HG02852 (cell line): ENCODE data around the gene PAK4.

Experiments
- ATAC-seq: cut with Tn5 transposase; IDR thresholded peaks from one replicate; pipeline ENCODE4 v1.9.1; 2021; ENCODE audit warnings: mild to moderate bottlenecking, moderate library complexity; ENCODE audit not compliant: unreplicated experiment

PAK4 gene

DNA sequence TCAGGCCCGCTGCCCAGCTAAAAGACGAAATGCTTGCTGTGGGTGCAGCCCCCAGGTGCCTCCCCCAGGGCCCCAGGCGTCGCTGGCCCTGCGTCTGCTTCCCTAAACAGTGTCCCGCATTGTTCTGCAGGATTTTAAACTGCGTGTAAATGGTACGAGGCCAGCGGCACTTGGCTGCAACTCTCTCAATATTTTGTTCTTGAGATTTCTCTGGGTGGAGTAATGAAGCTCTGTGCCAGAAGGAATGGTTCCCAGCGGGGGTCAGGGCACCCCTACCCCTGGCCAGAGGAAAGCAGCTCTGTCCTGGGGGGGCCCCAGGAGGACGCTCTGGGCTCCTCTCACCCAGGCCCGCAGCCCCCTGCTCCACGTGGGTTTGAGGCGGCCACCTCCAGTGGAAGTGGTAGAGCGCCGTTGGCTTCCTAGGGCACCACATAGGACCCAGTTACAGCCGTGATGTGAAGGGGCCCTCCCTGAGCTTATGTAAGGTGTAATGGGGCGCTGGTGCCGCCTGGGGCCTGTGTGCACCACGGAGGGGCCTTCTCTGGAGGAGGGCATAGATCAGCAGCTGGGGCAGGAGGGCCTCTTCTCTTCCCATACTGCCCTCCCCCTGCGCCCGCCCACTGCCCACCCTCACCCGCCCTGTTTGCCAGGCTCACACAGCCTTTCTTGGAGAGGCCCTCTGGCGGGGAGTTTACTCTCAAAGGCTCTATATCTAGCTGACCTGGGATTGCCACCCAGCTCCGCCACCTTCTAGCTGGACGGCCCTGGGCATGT lies 19.8 kb downstream of the PAK4 start:
- ATAC-seq: no peak

DNA sequence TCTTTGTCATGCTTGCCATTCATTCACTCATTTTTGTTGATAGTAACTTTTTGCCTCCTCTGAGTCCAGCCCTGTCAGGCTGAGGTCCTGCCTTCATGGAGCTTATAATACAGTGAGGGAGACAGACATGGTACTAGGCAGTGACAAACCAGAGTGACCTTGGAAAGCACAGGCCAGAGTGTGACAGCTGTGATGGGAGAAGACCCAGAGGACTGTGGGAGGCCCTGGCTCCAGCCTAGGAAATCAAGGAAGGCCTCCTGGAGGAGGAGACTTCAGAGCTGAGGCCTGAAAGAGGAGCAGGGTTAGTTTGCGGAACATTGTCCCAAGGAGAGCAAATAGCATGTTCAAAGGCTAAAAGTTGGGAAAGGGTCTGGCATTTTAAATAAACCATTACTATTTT lies 20.5 kb downstream of the PAK4 start:
- no peak for ATAC-seq

- no peak for ATAC-seq
These were observed 21.3 kb downstream of the PAK4 start for GRCh38 chr19:39146686-39147450.

DNA sequence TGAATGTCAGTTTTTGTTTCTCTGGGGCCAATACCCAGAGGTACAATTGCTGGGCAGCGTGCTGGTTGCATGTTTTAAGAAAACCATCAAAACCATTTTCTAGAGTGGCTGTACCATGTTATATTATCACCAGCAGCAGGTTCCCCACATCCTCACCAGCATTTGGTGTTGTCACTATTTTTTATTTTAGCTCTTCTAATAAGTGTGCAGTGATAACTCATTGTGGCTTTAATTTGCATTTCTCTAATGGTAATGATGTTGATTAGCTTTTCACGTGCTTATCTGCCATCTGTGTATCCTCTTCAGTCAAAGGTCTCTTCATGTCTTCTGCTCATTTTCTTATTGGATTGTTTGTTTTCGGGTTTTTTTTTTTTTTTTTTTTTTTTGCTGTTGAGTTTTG lies 21.9 kb downstream of the PAK4 start:
- no peak for ATAC-seq

DNA sequence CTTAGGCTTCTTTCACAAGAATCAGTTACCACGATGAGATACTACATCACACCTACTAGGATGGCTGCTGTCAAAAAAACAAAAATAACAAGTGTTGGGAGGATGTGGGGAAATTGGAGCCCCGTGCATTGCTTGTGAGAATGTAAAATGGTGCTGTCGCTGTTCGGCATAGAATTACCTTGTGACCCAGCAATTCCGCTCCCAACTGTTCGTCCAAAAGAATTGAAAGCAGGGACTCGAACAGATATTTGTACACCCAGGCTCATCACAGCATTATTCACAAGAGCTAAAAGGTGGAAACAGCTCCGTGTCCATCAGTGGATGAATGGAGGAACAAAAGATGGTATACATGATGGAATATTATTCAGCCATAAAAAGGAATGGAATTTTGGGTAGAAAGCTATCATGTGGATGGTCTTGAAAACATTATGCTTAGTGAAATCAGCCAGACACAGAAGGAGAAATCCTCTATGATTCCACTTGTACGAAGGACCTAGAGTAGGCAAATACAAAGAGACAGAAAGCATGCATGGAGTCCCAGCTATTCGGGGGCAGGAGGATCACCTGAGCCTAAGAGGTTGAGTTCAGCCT lies 23.4 kb downstream of the PAK4 start:
- no peak for ATAC-seq

DNA sequence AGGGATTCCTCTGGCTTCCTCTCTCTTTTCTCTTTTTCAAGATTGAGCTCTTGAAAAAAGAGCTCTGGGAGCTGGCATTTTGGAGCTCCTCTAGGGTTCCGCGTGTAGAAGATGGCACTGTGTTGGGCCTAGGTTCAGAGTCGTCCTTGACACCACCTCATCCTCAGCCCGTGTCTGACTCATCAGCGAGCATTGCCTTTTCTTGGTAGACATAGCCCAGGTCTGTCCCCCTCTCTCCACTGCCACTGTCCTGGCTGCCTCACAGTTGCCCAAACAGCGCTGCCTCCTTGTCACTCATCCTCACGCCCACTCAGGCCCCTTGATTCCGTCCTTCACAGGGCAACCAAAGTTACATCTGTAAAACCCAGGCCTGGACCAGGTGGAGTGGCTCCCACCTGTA lies 24.6 kb downstream of the PAK4 start:
- no peak for ATAC-seq

DNA sequence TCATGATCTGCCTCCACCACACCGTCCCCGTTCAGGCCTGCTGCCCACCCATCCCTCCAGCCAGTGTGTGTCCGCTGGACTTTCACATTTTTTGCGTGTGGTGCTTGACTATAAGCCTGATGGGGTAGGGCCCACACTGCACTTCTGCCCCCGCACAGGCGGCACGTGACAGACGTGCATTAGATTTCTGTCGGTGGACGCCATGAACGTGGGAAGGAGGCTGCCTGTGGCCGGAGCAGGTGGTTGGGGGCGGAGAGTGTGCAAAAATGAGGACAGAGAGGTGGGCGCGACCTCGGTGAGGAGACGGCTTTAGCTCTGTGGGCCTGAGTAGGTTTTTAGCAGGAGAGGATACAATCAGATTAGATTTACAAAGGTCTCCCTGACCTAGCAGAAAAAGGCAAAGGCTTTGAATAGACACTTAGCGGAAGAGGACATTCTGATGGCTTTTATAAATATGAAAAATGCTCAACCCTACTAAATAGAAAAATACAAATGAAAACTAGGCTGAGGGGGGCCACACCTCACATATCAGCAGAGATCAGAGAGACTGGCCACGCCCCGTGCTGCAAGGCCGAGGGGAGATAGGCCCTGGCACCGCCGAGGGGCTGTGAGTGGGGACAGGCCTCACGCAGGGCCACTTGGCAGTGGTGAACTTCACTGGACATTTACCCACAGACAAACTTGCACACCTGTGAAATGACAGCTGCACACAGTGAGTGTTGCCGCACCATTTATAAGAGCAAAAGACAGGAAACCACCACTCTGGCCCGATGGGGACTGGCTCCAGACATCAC lies 25.4 kb downstream of the PAK4 start:
- ATAC-seq: no peak

GRCh38 chr19:39152066-39152465 lies 26.5 kb downstream of the PAK4 start:
- no peak for ATAC-seq

GRCh38 chr19:39154100-39154628 lies 28.6 kb downstream of the PAK4 start:
- no peak for ATAC-seq

DNA sequence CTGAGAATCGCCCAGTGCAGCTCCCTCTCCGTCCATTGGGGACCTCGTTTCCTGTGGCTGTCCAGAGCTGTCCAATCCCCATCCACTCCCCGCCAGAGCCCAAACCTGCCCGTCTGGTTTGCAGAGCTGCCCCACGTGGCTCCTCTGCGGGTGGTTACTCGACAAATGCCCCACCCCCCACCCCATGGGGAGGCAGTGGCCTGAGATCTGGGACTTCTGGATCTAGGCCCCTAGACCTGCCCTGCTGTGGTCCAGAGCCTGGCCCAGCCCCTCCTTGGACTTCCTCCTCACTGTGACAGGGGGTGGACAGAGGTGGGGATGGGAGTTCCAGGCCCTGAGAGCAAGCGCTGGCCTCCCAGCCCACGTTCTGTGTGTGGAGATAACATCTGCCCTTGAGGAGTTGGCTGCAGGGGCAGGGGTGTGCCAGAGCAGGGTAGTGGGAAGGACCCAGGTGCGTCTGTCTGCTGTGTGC lies 29.1 kb downstream of the PAK4 start:
- no peak for ATAC-seq

GRCh38 chr19:39155114-39155700 lies 29.6 kb downstream of the PAK4 start:
- no peak for ATAC-seq

DNA sequence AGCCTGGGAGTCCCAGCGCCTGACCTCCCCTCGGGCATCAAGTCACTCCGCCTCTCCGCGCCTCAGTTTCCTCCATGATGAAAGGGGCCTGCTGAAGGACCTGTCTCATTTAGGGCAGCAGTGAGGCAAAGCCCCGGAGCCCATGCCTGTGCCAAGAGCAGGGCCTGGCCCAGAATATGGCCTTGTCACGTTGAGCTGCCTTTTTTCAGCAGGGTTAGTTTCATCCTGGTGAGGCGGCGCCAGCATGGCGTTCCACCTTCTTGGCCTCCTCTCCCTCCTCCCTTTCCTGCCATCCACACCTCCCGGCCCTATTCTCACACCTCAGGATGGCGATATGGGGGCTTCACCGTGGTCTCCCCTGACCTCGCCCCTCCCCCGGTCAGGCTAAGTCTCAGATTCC lies 30.2 kb downstream of the PAK4 start:
- ATAC-seq: no peak

GRCh38 chr19:39156326-39157230 lies 31.0 kb downstream of the PAK4 start:
- no peak for ATAC-seq

GRCh38 chr19:39157275-39157996 lies 31.9 kb downstream of the PAK4 start:
- no peak for ATAC-seq

DNA sequence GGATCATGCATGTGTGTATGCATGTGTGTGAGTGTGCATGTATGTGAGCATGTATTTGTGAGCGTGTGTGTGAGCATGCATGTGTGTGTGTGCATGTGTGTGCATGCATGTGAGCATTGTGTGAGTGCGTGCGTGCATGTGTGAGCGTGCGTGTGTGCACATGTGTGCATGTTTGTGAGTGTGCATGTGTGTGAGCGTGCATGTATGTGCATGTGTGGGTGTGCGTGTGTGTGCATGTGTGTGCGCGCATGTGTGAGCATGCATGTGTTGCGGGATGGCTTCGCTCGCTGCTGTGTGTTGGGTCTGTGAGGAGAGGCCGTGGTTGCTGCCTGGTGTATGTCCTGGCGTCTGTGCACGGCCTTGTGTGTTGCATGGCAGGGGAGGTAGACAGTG lies 32.4 kb downstream of the PAK4 start:
- ATAC-seq: no peak

DNA sequence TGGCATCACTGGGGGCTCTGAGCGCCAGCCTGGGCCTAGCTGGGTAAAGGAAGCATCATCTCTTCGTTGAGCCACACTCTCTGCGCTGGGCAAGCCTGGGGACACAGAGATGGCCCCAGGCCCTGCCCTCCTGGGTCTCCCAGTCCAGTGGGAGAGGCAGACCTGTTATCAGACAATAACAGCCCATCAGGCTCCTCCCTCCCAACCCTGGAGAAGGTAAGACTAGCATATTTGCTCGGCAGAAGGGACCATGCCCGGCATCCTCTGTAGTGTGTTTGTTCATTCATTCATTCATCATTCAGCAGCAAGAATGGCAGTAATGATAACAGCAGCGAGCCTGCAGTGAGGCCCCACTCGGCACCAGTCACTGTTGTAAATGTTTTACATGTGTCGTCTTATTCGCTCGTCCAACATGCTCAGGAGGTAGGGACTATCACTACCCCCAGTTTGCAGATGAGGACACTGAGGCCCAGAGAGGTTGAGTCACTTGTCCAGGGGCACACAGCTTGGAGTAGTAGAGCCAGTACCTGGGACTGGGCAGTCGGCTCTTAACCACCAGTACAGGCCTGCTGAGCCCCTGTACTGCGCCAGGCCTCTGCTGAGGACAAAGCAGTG lies 33.2 kb downstream of the PAK4 start:
- ATAC-seq: no peak

- ATAC-seq: no peak
These were observed 34.9 kb downstream of the PAK4 start for GRCh38 chr19:39160523-39160861.

DNA sequence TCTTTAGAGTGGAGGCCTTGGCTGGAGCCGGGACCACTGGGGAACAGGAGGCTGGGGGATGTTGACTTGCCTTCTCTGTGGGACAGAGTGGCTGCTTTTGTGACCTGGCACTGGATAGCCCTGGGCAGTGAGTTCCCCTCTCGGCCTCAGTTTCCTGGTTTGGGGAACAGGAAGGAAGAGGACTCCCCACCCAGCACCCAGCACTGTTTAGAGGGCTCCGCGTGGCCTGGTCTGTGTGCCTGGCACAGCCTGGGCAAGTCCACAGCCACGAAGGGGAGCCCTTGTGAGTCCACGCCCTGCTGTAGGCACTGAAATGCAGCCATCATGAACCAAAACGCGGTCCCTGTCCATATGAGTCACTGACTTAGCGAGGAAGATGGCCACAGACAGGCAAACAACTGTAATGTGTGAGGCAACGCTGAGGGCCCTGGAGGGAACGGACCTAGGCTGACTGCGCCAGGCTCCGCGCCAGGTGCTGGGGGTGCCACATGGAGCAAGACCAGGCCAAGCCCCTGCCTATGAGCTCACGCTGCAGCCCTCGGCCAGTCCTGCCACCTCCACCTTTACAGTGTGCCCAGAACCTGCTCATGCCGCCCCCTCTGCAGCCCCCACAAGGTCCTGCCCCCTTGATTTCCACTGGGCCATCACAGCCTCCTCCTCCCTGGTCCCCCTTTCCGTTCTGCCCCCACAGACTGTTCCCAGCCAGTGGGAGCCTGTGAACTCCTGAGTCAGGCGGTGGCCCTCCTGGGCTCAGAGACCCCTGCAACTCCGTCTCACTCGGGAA lies 35.5 kb downstream of the PAK4 start:
- ATAC-seq: no peak
